Stimulated activated CD4-positive, alpha-beta T cell treated with anti-CD3 and anti-CD28 coated beads, Interleukin-15, amount 100 ng/mL, for 1 hour (primary cell): ENCODE measurements around the gene SMAD5.

Experiments
- DNase-seq, 2 donors: peaks; one replicate each; pipeline ENCODE4 v3.0.0-alpha.2; 2020; ENCODE audit warnings: low read depth in 1 of 2, low spot score in 1 of 2

Gene SMAD5

GRCh38 chr5:136153581-136154236 lies 21.1 kb downstream of the SMAD5 start:
- no peak for DNase-seq

GRCh38 chr5:136155078-136155477 lies 22.4 kb downstream of the SMAD5 start:
- no peak for DNase-seq

- no peak for DNase-seq
Observed at GRCh38 chr5:136155761-136156160, 23.1 kb downstream of the SMAD5 start.

- no peak for DNase-seq
Observed at GRCh38 chr5:136157514-136157913, 24.9 kb downstream of the SMAD5 start.

- no peak for DNase-seq
Observed at GRCh38 chr5:136159457-136159856, 26.8 kb downstream of the SMAD5 start.

- DNase-seq = no peak
Observed at GRCh38 chr5:136162008-136162407, 29.4 kb downstream of the SMAD5 start.

GRCh38 chr5:136164226-136164625 lies 31.6 kb downstream of the SMAD5 start:
- no peak for DNase-seq

- no peak for DNase-seq
Observed at GRCh38 chr5:136166909-136167308, 34.3 kb downstream of the SMAD5 start.

- DNase-seq = no peak
Observed at GRCh38 chr5:136169218-136169617, 36.6 kb downstream of the SMAD5 start.

GRCh38 chr5:136174021-136174659 lies 41.5 kb downstream of the SMAD5 start:
- DNase-seq = no peak

- DNase-seq = no peak
Observed at GRCh38 chr5:136182618-136183017, 50.0 kb downstream of the SMAD5 start.

- no peak for DNase-seq
Observed at GRCh38 chr5:136185974-136186665, 53.5 kb downstream of the SMAD5 start.

GRCh38 chr5:136186796-136187195 lies 54.2 kb downstream of the SMAD5 start:
- DNase-seq = no peak

GRCh38 chr5:136188859-136189258 lies 56.2 kb downstream of the SMAD5 start:
- no peak for DNase-seq

- DNase-seq = no peak
Observed at GRCh38 chr5:136190091-136190720, 57.6 kb downstream of the SMAD5 start.

GRCh38 chr5:136190904-136191303 lies 58.3 kb downstream of the SMAD5 start:
- DNase-seq = no peak

GRCh38 chr5:136191304-136192014 lies 58.8 kb downstream of the SMAD5 start:
- no peak for DNase-seq

- DNase-seq = no peak
Observed at GRCh38 chr5:136192015-136192525, 59.4 kb downstream of the SMAD5 start.

- no peak for DNase-seq
Observed at GRCh38 chr5:136192526-136193321, 60.1 kb downstream of the SMAD5 start, which contains the start of gene SMIM32. TSS of gene SMIM32 (minus strand) at chr5:136193162. CDS start at chr5:136192524, 638 bp downstream.

GRCh38 chr5:136193322-136193935 lies 60.8 kb downstream of the SMAD5 start:
- no peak for DNase-seq
